OCI-LY1 (cell line): ENCODE results near the gene PCSK7.
"Not testable (repeated sequence)": the region's sequence is repeated elsewhere in the genome, so short reads cannot be mapped to it uniquely, and the experiment has no call there.

ENCODE experiments used
- H2AFZ ChIP-seq: fragments of 200-600 bp; sonication (generic), shearing (Covaris generic); 2 replicates; pipeline ENCODE4 v1.6.0; 2014; ENCODE audit warnings: antibody characterized with exemption, mild to moderate bottlenecking, low read length
- H3F3A ChIP-seq: fragments of 200-600 bp; sonication (generic), shearing (Covaris generic); 2 replicates; pipeline ENCODE4 v1.6.0; 2014; ENCODE audit warnings: mild to moderate bottlenecking, antibody characterized with exemption, low read length, moderate library complexity; ENCODE audit not compliant: insufficient read depth
- H3K27ac ChIP-seq: fragments of 200-600 bp; sonication (generic); 2 replicates; pipeline ENCODE4 v1.5.1; 2014; ENCODE audit warnings: low read length, mixed run types, mild to moderate bottlenecking, low read depth; ENCODE audit not compliant: poor library complexity, severe bottlenecking
- H3K27me3 ChIP-seq: fragments of 200-600 bp; sonication (generic); 2 replicates; pipeline ENCODE4 v1.6.0; 2014; ENCODE audit warnings: antibody characterized with exemption, mild to moderate bottlenecking, low read length, moderate library complexity; ENCODE audit not compliant: insufficient read depth
- H3K36me3 ChIP-seq: fragments of 200-600 bp; sonication (generic); 2 replicates; pipeline ENCODE4 v1.6.1; 2014; ENCODE audit warnings: mild to moderate bottlenecking, antibody characterized with exemption, low read length, moderate library complexity, mixed read lengths; ENCODE audit not compliant: insufficient read depth
- H3K4me1 ChIP-seq: fragments of 200-600 bp; sonication (generic); 2 replicates; pipeline ENCODE4 v1.5.1; 2014; ENCODE audit warnings: mild to moderate bottlenecking, low read length, moderate library complexity; ENCODE audit not compliant: insufficient read depth, severe bottlenecking
- H3K4me2 ChIP-seq: fragments of 200-600 bp; sonication (generic), shearing (Covaris generic); 2 replicates; pipeline ENCODE4 v1.6.1; 2014; ENCODE audit warnings: low read length
- H3K4me3 ChIP-seq: fragments of 200-600 bp; sonication (generic); 2 replicates; pipeline ENCODE4 v1.5.1; 2014; ENCODE audit warnings: low read length, low read depth, mild to moderate bottlenecking, mixed read lengths; ENCODE audit not compliant: poor library complexity, severe bottlenecking
- H3K79me2 ChIP-seq: fragments of 200-600 bp; shearing (Covaris generic); 2 replicates; pipeline ENCODE4 v1.6.1; 2016; ENCODE audit warnings: mixed run types, low read length, mixed read lengths; ENCODE audit not compliant: insufficient read depth
- H3K9ac ChIP-seq: fragments of 200-600 bp; sonication (generic), shearing (Covaris generic); 2 replicates; pipeline ENCODE4 v1.6.1; 2014; ENCODE audit warnings: mild to moderate bottlenecking, low read length, mixed read lengths
- H3K9me2 ChIP-seq: fragments of 200-600 bp; sonication (generic), shearing (Covaris generic); 2 replicates; pipeline ENCODE4 v1.6.1; 2014; ENCODE audit warnings: low read depth, mild to moderate bottlenecking, low read length, mixed read lengths
- H3K9me3 ChIP-seq: fragments of 200-600 bp; shearing (Covaris generic); 2 replicates; pipeline ENCODE4 v1.6.1; 2014; ENCODE audit warnings: low read length, mixed read lengths
- H4K20me1 ChIP-seq: fragments of 200-600 bp; sonication (generic), shearing (Covaris generic); 2 replicates; pipeline ENCODE4 v1.6.0; 2016; ENCODE audit warnings: mild to moderate bottlenecking, low read length; ENCODE audit not compliant: insufficient read depth
- EZH2 ChIP-seq: fragments of 200-600 bp; sonication (generic), shearing (Covaris generic); IDR thresholded peaks from 2 replicates; pipeline ENCODE4 v1.8.0; 2017; ENCODE audit warnings: borderline replicate concordance, mixed run types, mild to moderate bottlenecking, antibody characterized with exemption, low read length, moderate library complexity, mixed read lengths
- TF ChIP-seq, protein P1 (sequence below): fragments of 200-600 bp; sonication (generic), shearing (Covaris generic); IDR thresholded peaks from 2 replicates; pipeline ENCODE4 v1.5.1; 2017; ENCODE audit warnings: mild to moderate bottlenecking, antibody characterized with exemption, low read length, moderate library complexity, mixed read lengths

Gene PCSK7

DNA sequence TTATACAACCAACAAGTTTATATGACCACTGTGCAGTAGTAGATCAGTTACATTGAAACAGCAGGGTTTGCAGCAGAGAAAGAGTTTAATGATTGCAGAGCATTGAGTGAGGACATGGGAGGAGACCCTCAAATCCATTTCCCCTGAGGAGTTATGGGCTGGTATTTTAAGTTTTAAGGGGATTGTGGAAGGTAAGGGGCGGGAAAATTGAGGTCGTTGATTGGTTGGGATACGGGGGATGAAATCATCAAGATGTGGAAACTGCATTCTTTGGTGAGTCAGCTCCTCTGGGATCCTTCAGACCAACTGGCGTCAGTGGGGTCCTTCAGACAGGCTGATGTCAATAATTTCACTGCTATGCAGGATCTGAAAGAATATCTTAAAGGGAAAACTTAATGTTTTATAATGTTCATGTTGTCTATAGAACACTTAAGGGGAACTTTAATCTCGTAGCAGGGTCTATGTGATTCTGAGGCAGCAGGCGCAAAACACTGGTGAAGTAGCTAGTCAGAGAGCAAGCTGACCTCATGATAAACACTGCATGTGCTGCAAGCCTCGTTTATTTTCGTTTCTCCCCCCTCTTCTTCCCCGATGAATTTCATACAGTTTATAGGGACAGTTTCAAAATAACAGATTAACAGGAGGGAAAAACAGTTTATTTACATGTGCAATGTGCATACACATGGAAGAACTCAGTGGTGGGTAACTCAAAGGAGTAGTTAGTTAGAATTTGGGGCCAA, 41.8 kb upstream of the PCSK7 start:
- Histone ChIP-seq H4K20me1 (no peaks in the 10 kb centered on the region), H3K9me2 (no peaks in the 10 kb centered on the region), H3K27ac (no peak overlapping the region), H3K36me3 (no peaks in the 10 kb centered on the region; the same call in 1 of the 2 replicates), H3K4me2 (no peak overlapping the region), H3K9ac (no peak overlapping the region), H3K4me3 (no peak overlapping the region), H2AFZ (no peak overlapping the region), H3K27me3 (no peaks in the 10 kb centered on the region), H3K4me1 (no peaks in the 10 kb centered on the region), H3K9me3 (no peaks in the 10 kb centered on the region), H3K79me2 (no peaks in the 10 kb centered on the region), H3F3A (no peaks in the 10 kb centered on the region)
- TF ChIP-seq, protein P1, sequence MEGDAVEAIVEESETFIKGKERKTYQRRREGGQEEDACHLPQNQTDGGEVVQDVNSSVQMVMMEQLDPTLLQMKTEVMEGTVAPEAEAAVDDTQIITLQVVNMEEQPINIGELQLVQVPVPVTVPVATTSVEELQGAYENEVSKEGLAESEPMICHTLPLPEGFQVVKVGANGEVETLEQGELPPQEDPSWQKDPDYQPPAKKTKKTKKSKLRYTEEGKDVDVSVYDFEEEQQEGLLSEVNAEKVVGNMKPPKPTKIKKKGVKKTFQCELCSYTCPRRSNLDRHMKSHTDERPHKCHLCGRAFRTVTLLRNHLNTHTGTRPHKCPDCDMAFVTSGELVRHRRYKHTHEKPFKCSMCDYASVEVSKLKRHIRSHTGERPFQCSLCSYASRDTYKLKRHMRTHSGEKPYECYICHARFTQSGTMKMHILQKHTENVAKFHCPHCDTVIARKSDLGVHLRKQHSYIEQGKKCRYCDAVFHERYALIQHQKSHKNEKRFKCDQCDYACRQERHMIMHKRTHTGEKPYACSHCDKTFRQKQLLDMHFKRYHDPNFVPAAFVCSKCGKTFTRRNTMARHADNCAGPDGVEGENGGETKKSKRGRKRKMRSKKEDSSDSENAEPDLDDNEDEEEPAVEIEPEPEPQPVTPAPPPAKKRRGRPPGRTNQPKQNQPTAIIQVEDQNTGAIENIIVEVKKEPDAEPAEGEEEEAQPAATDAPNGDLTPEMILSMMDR: no peak
- TF ChIP-seq EZH2: no peak

DNA sequence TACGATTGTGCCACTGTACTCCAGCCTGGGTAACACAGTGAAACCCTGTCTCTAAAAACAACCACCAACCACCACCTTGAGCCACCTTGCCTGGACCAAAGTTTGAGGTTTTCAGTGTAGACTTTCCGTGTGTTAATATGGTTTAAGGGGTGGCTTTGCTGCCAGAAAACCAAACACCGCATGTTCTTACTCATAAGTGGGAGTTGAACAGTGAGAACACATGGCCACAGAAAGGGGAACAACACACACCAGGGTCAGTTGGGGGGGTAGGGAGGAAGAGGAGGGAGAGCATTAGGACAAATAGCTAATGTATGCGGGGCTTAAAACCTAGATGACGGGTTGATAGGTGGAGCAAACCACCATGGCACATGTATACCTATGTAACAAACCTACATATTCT, 40.3 kb upstream of the PCSK7 start:
- H3F3A ChIP-seq, H3K4me1 ChIP-seq, H4K20me1 ChIP-seq, H3K9me2 ChIP-seq, H3K9me3 ChIP-seq, H3K9ac ChIP-seq, H3K4me2 ChIP-seq, H3K36me3 ChIP-seq, H3K27ac ChIP-seq, H3K4me3 ChIP-seq, H2AFZ ChIP-seq, H3K27me3 ChIP-seq, H3K79me2 ChIP-seq: not testable (repeated sequence)

DNA sequence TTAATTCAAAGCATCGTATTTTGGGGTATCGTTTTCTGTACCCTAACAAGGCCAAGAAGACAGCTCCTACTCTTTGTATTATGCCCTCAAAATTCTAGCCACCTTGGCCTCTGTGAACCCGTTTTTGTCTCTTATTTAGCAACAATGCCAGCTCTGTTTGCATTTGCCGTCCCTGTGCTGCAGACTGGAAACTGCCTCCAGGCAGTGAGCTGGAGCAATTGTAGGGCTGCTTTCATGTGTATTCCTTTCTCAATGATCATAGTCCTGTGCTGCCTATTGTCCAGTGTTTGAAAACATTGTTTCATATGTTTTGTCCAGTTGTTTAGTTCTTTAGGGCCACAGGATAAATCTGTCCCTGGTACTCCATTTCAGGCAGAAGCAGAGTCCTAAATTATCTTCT, 39.3 kb upstream of the PCSK7 start:
- no peaks in the 10 kb centered on the region for H3K4me1 ChIP-seq
- H3K79me2 ChIP-seq: no peaks in the 10 kb centered on the region
- H3K9ac ChIP-seq: no peak overlapping the region
- H3K4me2 ChIP-seq: no peak overlapping the region
- no peaks in the 10 kb centered on the region for H4K20me1 ChIP-seq
- H3F3A ChIP-seq: no peaks in the 10 kb centered on the region
- H3K9me2 ChIP-seq: no peaks in the 10 kb centered on the region
- H3K4me3 ChIP-seq: no peak overlapping the region
- no peaks in the 10 kb centered on the region; the same call in 1 of the 2 replicates for H3K36me3 ChIP-seq
- TF ChIP-seq, protein P1: no peak
- no peak for TF ChIP-seq EZH2
- H2AFZ ChIP-seq: no peak overlapping the region
- no peaks in the 10 kb centered on the region for H3K27me3 ChIP-seq
- H3K9me3 ChIP-seq: no peaks in the 10 kb centered on the region
- H3K27ac ChIP-seq: no peak overlapping the region

DNA sequence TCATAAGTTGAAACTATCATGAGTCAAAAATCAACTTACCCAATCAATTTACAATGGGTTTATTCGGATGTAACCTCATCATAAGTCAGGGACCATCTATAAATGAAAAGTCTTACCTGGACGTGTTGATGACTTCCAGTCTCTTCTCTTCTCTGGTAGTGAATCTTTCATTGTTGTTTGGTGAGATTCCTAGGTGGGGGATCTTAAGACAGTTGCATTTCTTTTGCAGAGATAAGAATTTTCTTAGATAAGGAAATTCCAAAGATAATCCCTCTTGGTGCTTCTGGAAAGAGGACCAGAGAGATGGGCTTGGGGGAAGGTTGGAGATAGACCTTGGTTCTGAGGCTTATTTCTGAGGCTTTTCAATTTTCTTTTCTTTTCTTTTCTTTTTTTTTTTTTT, 38.0 kb upstream of the PCSK7 start:
- no peaks in the 10 kb centered on the region for H3K9me2 ChIP-seq
- no peaks in the 10 kb centered on the region for H3K79me2 ChIP-seq
- no peak overlapping the region for H2AFZ ChIP-seq
- H3F3A ChIP-seq: no peaks in the 10 kb centered on the region
- no peaks in the 10 kb centered on the region for H3K36me3 ChIP-seq
- H4K20me1 ChIP-seq: no peaks in the 10 kb centered on the region
- H3K27me3 ChIP-seq: no peaks in the 10 kb centered on the region
- no peak overlapping the region for H3K9ac ChIP-seq
- H3K9me3 ChIP-seq: no peaks in the 10 kb centered on the region
- no peak overlapping the region for H3K4me2 ChIP-seq
- H3K4me3 ChIP-seq: no peak overlapping the region
- TF ChIP-seq, protein P1: no peak
- no peak for TF ChIP-seq EZH2
- no peaks in the 10 kb centered on the region for H3K4me1 ChIP-seq
- no peak overlapping the region for H3K27ac ChIP-seq
